Esophagus muscularis mucosa (tissue), 3 donors: ENCODE results near the gene ATF6.

ENCODE experiments used
- CTCF ChIP-seq, 3 experiments: fragments of 200-600 bp in 2 of 3; fragments of 450-650 bp in 1 of 3; sonication (generic) in 2 of 3; IDR thresholded peaks; one replicate each; pipeline ENCODE4 v1.5.1; 2017 to 2019; ENCODE audit warnings: antibody characterized with exemption in 3 of 3, mild to moderate bottlenecking in 2 of 3, moderate library complexity in 1 of 3
- POLR2A ChIP-seq: fragments of 450-650 bp; IDR thresholded peaks from one replicate; pipeline ENCODE4 v1.6.1; 2017; ENCODE audit warnings: antibody characterized with exemption, moderate library complexity, mild to moderate bottlenecking, low read depth

- TF ChIP-seq CTCF (IDR thresholded peaks at IDR 0.05) (no peak), POLR2A (no peak)
Observed at GRCh38 chr1:161787355-161787754, 21.2 kb downstream of the ATF6 start.
